Measurements from ENCODE around the gene SPATC1L.

DNA sequence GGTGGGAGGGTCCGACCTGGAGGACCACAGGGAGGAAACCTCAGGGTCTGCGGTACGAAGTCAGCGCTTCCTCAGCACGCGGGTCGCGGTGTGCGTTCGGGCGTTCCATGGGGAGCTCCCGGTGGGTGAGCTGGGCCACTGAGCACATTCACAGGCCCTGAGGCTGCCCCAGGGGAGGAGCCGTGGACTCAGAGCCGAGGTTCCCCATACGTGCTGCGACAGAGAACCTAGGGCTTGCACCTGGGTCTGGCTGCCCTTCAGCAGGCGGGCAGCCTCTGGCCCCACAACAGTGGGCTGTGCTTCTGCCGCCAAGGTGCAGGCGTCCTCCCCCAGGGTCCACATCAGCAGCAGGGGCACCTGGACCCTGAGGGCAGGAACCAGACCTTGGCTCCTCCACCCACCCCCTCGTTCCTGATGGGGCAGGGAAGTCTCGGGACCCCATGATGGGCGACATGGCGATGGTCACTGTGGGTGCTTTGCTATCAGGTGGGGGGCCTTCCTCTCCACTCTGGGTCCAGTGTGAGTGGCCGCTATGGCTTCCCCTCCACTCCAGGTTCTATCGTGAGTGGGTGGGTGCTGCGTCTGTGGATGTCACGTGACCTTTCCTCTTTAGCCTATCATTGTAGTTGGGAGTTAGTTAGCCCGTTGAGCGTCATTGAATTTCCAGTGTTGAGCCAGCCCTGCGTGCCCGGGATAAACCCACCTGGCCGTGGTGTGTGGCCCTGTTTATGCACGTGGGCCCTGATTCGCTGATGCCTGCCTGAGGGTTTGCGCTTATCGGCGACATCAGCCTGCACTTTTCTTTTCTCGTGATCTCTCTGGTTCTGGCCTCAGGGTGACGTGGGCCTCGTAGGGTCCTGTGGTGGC is 56.8 kb downstream of the SPATC1L start:
- TF ChIP-seq ZNF8 (CRISPR knock-in tag; IDR thresholded peaks at IDR 0.05) (no peak), ZNF70 (CRISPR knock-in tag; IDR thresholded peaks at IDR 0.05) (no peak), ZFP30 (CRISPR knock-in tag; IDR thresholded peaks at IDR 0.05) (no peak), ARNTL (CRISPR knock-in tag; IDR thresholded peaks at IDR 0.05; ENCODE audit: borderline replicate concordance, low read depth) (no peak), ZFP3 (CRISPR knock-in tag; IDR thresholded peaks at IDR 0.05) (no peak), BACH2 (CRISPR knock-in tag; IDR thresholded peaks at IDR 0.05; ENCODE audit: borderline replicate concordance) (no peak), TOX (CRISPR knock-in tag; IDR thresholded peaks at IDR 0.05; ENCODE audit: borderline replicate concordance) (no peak), RARB (CRISPR knock-in tag; IDR thresholded peaks at IDR 0.05) (no peak), CREB5 (CRISPR knock-in tag; IDR thresholded peaks at IDR 0.05; ENCODE audit: low read depth) (no peak)
